Right lobe of liver (tissue), 6 donors: Measurements from ENCODE around the gene STK17B. TPM values are rescaled to one million over a fixed set of nuclear protein-coding genes. Genes with fewer than 3 reads are reported as not detected.
A peak's percentile ranks its signal among the peaks of the same experiment; 100 is the strongest.

Source experiments
- ATAC-seq, 4 donors: fragments of 200-7000 bp; cut with Tn5 transposase; one replicate each; pipeline ENCODE4 v1.9.1; 2020; ENCODE audit warnings: mild to moderate bottlenecking in 4 of 4, moderate library complexity in 4 of 4
- DNase-seq, 3 donors: peaks; one replicate each; pipeline ENCODE4 v3.0.0-alpha.2; 2020
- H3K27ac ChIP-seq, 3 donors: fragments of 200-600 bp; one replicate each; pipeline ENCODE4 v1.8.0; 2022
- H3K27me3 ChIP-seq, 2 donors: fragments of 200-600 bp; one replicate each; pipeline ENCODE4 v1.8.0; 2022
- H3K36me3 ChIP-seq, 4 donors: fragments of 200-600 bp; sonication (generic) in 1 of 4; one replicate each; pipeline versions ENCODE4 v1.5.1 to v1.8.0; 2017 to 2022; ENCODE audit warnings: control low read depth in 1 of 4
- H3K4me1 ChIP-seq, 4 donors: fragments of 200-600 bp; sonication (generic) in 1 of 4; one replicate each; pipeline versions ENCODE4 v1.5.1 to v1.8.0; 2017 to 2022; ENCODE audit warnings: control low read depth in 1 of 4
- H3K4me3 ChIP-seq, 3 donors: fragments of 200-600 bp; one replicate each; pipeline ENCODE4 v1.8.0; 2022
- H3K9me3 ChIP-seq, 4 donors: fragments of 200-600 bp; sonication (generic) in 1 of 4; one replicate each; pipeline versions ENCODE4 v1.5.1 to v1.8.0; 2017 to 2022; ENCODE audit warnings: control low read depth in 1 of 4
- POLR2A ChIP-seq: fragments of 450-650 bp; IDR thresholded peaks from one replicate; pipeline ENCODE4 v1.6.1; 2017; ENCODE audit warnings: antibody characterized with exemption, mild to moderate bottlenecking
- WGBS: methylation state at CpG from one replicate; pipeline ENCODE4 v1.1.6; 2018; ENCODE audit warnings: low coverage, low lambda C conversion rate; ENCODE audit not compliant: insufficient coverage; ENCODE audit errors: missing lambda C conversion rate; 5-methylcytosine and 5-hydroxymethylcytosine counted together
- intact Hi-C, 2 donors: fragments of 100-400 bp; cut with DNase I; formaldehyde crosslinking; loops; one replicate each; pipeline versions ENCODE4 v1.11.2 to v1.14.1; 2022
- total RNA-seq, 6 experiments: library from RNA; depleted of rRNA in 2 of 6; stranded (reverse); fragments of >200 nt in 2 of 6; fragmentation: NEBNext Ultra II Directional in 3 of 6; extraction: Animal tissue kit (Norgen Biotek cat#: 25700) in 3 of 6; gene quantifications; one replicate each; pipeline versions ENCODE4 v1.1.0 to v1.2.4, GENCODE V29; 2016 to 2023
- TF ChIP-seq, protein P1 (sequence below), 4 donors: fragments of 200-600 bp in 3 of 4; fragments of 450-650 bp in 1 of 4; IDR thresholded peaks; one replicate each; pipeline versions ENCODE4 v1.5.1 to v1.8.0; 2016 to 2022; ENCODE audit warnings: antibody characterized with exemption in 4 of 4, mild to moderate bottlenecking in 2 of 4
- donor health status: DM: no; HTN: yes; CAD: no.
- donor health status: DM: no; HTN: no; CAD: no.
- donor health status: DM: no; HTN: no; CAD: no.
- donor health status: DM: no; HTN: yes; CAD: no.
- donor health status: DM: no; HTN: yes; CAD: no.

The STK17B gene
- total RNA-seq, 6 experiments from 2014 or later: 1.7 to 8.7 (median 5.1) TPM

DNA sequence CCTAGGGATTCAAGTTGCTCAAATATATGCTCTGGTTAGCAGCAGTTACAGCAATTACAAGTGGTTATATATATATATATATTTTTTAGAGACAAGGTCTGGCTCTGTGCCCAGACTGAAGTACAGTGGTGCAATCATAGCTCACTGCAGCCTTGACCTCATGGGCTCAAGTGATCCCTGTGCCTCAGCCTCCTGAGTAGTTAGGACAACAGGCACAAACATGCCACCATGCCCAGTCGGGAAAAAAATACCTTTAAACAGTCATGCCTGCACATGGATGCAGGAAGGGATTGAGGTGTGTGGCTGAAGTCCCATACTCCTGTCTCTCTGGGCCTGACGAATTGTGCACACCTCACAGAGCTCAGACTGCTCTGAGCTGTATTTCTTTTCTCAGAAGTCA lies 83.2 kb downstream of the STK17B start:
- ATAC-seq: peak in 2 of 4 donors; percentile 47 to 62

DNA sequence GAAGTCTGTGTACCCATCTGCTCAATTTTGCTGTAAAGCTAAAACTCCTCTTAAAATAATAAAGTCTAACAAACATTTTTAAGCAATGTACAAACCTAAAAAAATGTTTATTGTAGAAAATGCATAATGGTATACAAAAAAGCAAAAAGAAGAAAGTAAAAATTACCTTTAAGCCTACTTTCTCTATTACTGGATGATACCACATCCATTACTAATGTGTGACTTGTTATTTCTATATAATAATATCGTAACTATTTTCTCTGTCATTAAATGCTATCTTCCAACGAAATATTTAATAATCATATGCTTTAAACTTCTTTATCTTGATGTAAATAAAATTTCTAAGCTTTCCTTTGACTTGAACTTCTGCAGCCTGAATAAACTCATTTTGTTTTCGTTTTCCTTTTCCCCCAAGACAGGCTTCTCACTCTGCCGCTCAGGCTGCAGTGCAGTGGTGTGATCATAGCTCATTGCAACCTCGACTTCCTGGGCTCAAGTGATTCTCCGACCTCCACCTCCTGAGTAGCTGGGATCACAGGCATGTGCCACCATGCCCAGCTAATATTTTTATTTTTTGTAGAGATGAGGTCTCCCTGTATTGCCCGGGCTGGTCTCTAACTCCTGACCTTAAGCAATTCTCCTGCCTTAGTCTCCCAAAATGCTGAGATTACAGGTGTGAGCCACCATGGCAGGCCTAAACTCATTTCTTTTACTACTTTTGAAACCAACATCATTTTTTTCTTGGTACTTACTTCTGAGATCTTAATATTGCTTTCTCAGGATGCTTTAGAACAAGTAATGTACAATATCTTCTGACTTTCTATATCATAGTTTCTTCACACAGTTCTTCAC lies 84.6 kb downstream of the STK17B start:
- no peak for DNase-seq
- Histone ChIP-seq H3K36me3 (no peaks in the 10 kb centered on the region), H3K4me1 (no peaks in the 10 kb centered on the region), H3K4me3 (no peak overlapping the region), H3K9me3 (no peaks in the 10 kb centered on the region), H3K27ac (no peak overlapping the region), H3K27me3 (no peaks in the 10 kb centered on the region)
- intact Hi-C loops: no loop called here
- 48% methylated on average over 7 of the region's 7 CpGs for WGBS
- no peak for TF ChIP-seq POLR2A
- TF ChIP-seq, protein P1, sequence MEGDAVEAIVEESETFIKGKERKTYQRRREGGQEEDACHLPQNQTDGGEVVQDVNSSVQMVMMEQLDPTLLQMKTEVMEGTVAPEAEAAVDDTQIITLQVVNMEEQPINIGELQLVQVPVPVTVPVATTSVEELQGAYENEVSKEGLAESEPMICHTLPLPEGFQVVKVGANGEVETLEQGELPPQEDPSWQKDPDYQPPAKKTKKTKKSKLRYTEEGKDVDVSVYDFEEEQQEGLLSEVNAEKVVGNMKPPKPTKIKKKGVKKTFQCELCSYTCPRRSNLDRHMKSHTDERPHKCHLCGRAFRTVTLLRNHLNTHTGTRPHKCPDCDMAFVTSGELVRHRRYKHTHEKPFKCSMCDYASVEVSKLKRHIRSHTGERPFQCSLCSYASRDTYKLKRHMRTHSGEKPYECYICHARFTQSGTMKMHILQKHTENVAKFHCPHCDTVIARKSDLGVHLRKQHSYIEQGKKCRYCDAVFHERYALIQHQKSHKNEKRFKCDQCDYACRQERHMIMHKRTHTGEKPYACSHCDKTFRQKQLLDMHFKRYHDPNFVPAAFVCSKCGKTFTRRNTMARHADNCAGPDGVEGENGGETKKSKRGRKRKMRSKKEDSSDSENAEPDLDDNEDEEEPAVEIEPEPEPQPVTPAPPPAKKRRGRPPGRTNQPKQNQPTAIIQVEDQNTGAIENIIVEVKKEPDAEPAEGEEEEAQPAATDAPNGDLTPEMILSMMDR (IDR thresholded peaks at IDR 0.05): no peak
- ATAC-seq: no peak

More for the DNA sequence above, 83.2 kb downstream of the STK17B start:
- no peaks in the 10 kb centered on the region for H3K36me3 ChIP-seq
- DNase-seq: no peak
- TF ChIP-seq, protein P1 (IDR thresholded peaks at IDR 0.05): no peak
- TF ChIP-seq POLR2A: no peak
- H3K27ac ChIP-seq: no peak overlapping the region
- H3K4me3 ChIP-seq: no peak overlapping the region
- H3K9me3 ChIP-seq: no peaks in the 10 kb centered on the region
- 0% methylated on average over 1 of the region's 2 CpGs for WGBS
- H3K27me3 ChIP-seq: no peaks in the 10 kb centered on the region
- no peaks in the 10 kb centered on the region for H3K4me1 ChIP-seq
- intact Hi-C loops: no loop called here

DNA sequence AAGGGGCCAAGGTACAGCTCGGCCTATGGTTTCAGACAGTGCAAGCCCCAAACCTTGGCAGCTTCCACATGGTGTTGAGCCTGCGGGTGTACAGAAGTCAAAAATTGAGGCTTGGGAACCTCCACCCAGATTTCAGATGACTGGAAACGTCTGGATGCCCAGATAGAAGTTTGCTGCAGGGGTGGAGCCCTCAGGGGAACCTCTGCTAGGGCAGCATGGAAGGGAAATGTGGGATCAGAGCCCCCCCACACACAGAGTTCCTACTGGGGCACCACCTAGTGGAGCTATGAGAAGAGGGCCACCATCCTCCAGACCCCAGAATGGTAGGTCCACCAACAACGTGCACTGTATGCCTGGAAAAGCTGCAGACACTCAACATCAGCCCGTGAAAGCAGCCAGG lies 87.8 kb downstream of the STK17B start:
- ATAC-seq: no peak
- no peak for TF ChIP-seq POLR2A
- TF ChIP-seq, protein P1 (IDR thresholded peaks at IDR 0.05): no peak
- intact Hi-C loops: no loop called here

More for the DNA sequence above, 87.8 kb downstream of the STK17B start:
- peaks cover 0 to 20% (median 7%) of the 10 kb centered on the region in 4 donors for H3K4me1 ChIP-seq
- no peaks in the 10 kb centered on the region for H3K27me3 ChIP-seq
- H3K36me3 ChIP-seq: no peaks in the 10 kb centered on the region
- DNase-seq: no peak
- H3K9me3 ChIP-seq: no peaks in the 10 kb centered on the region
- H3K27ac ChIP-seq: no peak overlapping the region
- H3K4me3 ChIP-seq: no peak overlapping the region
- WGBS: no CpG with 5 or more reads among the region's 5 CpGs

Other genes with a start within 250 kb of the STK17B start
- under 1 TPM; 0.12 to 0.35 (median 0.26) TPM for gene DNAH7, start 102.7 kb downstream of the STK17B start, total RNA-seq